Endothelial cell of umbilical vein (primary cell): ENCODE results near the gene NLRP3. TPM values are rescaled to one million over a fixed set of nuclear protein-coding genes. Genes with fewer than 3 reads are reported as not detected.

Source experiments
- BruUV-seq: library from RNA; stranded (reverse); fragments of 400-500 nt; replicated peaks from 2 replicates; lab custom pipeline; 2021; lab: Mats Ljungman, UMichigan
- CTCF ChIA-PET: fragments of 300-600, 350-600 bp; sonication (Branson Sonifier 250); formaldehyde crosslinking; loops from one replicate; lab custom pipeline; 2021; ENCODE audit warnings: antibody characterized with exemption, inconsistent platforms; lab: Charles Lee
- POLR2A ChIA-PET: fragments of 300-600, 350-600 bp; sonication (Branson Sonifier 250); formaldehyde crosslinking; loops from one replicate; lab custom pipeline; 2021; ENCODE audit warnings: antibody characterized with exemption, inconsistent platforms; lab: Charles Lee
- DNase-seq: peaks from one replicate; pipeline ENCODE4 v3.0.0-alpha.2; 2011; ENCODE audit warnings: low read depth, low spot score
- FAIRE-seq: peaks from 2 replicates; lab custom pipeline; 2011; peaks lifted over from hg19 to GRCh38; lab: Jason Lieb, UNC
- H2AFZ ChIP-seq: 2 replicates; pipeline ENCODE4 v1.6.0; 2012; ENCODE audit warnings: low read depth, low read length, control low read depth, inconsistent platforms
- H3K27ac ChIP-seq: 2 replicates; pipeline ENCODE4 v1.5.1; 2011; ENCODE audit warnings: low read depth, mild to moderate bottlenecking, control low read depth, low read length, moderate library complexity; ENCODE audit not compliant: insufficient read depth
- H3K27me3 ChIP-seq, 2 experiments: 2 replicates each; pipeline versions ENCODE4 v1.6.0 to v1.6.1; 2011; ENCODE audit warnings: low read length in 2 of 2, mixed read lengths in 1 of 2; ENCODE audit not compliant: control insufficient read depth in 2 of 2, insufficient read depth in 2 of 2
- H3K36me3 ChIP-seq, 2 experiments: 2 replicates in 1 of 2; 3 replicates in 1 of 2; pipeline ENCODE4 v1.5.1; 2011; ENCODE audit warnings: low read length in 2 of 2, mild to moderate bottlenecking in 1 of 2, moderate library complexity in 1 of 2; ENCODE audit not compliant: control insufficient read depth in 2 of 2, insufficient read depth in 2 of 2; ENCODE audit errors: extremely low read depth in 1 of 2
- H3K4me1 ChIP-seq: 3 replicates; pipeline ENCODE4 v1.5.1; 2011; ENCODE audit warnings: mild to moderate bottlenecking, low read length; ENCODE audit not compliant: control insufficient read depth, insufficient read depth; ENCODE audit errors: extremely low read depth
- H3K4me2 ChIP-seq: 2 replicates; pipeline ENCODE4 v1.6.1; 2011; ENCODE audit warnings: low read length, control low read depth, mixed read lengths; ENCODE audit not compliant: insufficient read depth
- H3K4me3 ChIP-seq, 3 experiments: fragments of 200-600 bp in 1 of 3; sonication (generic), shearing (Covaris generic) in 1 of 3; replicated peaks in 1 of 3; 2 replicates each; pipeline ENCODE4 v1.5.1; 2011 to 2016; ENCODE audit warnings: control low read depth in 3 of 3, low read length in 3 of 3, mild to moderate bottlenecking in 2 of 3, inconsistent platforms in 1 of 3, low read depth in 1 of 3, moderate library complexity in 1 of 3; ENCODE audit not compliant: insufficient read depth in 1 of 3
- H3K79me2 ChIP-seq: 2 replicates; pipeline ENCODE4 v1.6.0; 2012; ENCODE audit warnings: low read length, inconsistent platforms; ENCODE audit not compliant: control insufficient read depth, insufficient read depth
- H3K9ac ChIP-seq: replicated peaks from 2 replicates; pipeline ENCODE3; 2011; ENCODE audit warnings: low read length, control low read depth; ENCODE audit not compliant: insufficient read depth; ENCODE audit errors: extremely low read depth
- H3K9me1 ChIP-seq: replicated peaks from 3 replicates; pipeline ENCODE4 v1.6.0; 2011; ENCODE audit warnings: mild to moderate bottlenecking, low read length; ENCODE audit not compliant: control insufficient read depth, insufficient read depth; ENCODE audit errors: extremely low read depth
- H3K9me3 ChIP-seq: replicated peaks from 2 replicates; pipeline ENCODE4 v1.5.1; 2012; ENCODE audit warnings: low read length, inconsistent platforms; ENCODE audit not compliant: control insufficient read depth, insufficient read depth
- H4K20me1 ChIP-seq: replicated peaks from 2 replicates; pipeline ENCODE3; 2011; ENCODE audit warnings: mild to moderate bottlenecking, low read length; ENCODE audit not compliant: control insufficient read depth, insufficient read depth; ENCODE audit errors: extremely low read depth
- CTCF ChIP-seq, 2 donors: IDR thresholded peaks; 1 replicate in 1 of 2; 2 replicates in 1 of 2; pipeline ENCODE4 v1.5.1; 2011; ENCODE audit warnings: low read length in 2 of 2, mild to moderate bottlenecking in 2 of 2, moderate library complexity in 2 of 2, control low read depth in 1 of 2, inconsistent platforms in 1 of 2, low read depth in 1 of 2; ENCODE audit not compliant: insufficient read depth in 1 of 2; ENCODE audit errors: extremely low read depth in 1 of 2
- EZH2 ChIP-seq: IDR thresholded peaks from 2 replicates; pipeline ENCODE4 v1.6.1; 2012; ENCODE audit warnings: borderline replicate concordance, low read depth, mild to moderate bottlenecking, moderate library complexity, low read length, inconsistent platforms; ENCODE audit not compliant: severe bottlenecking
- FOS ChIP-seq: IDR thresholded peaks from 2 replicates; pipeline ENCODE4 v1.6.1; 2011; ENCODE audit warnings: mild to moderate bottlenecking, low read length, moderate library complexity, borderline replicate concordance; ENCODE audit not compliant: insufficient read depth
- GATA2 ChIP-seq: IDR thresholded peaks from 2 replicates; pipeline ENCODE4 v1.7.0; 2011; ENCODE audit warnings: low read depth, mild to moderate bottlenecking, moderate library complexity, mixed read lengths, low read length; ENCODE audit not compliant: insufficient read length, insufficient read depth
- JUN ChIP-seq: IDR thresholded peaks from 2 replicates; pipeline ENCODE4 v1.6.1; 2011; ENCODE audit warnings: borderline replicate concordance, low read depth; ENCODE audit not compliant: insufficient read length, insufficient read depth
- MYC ChIP-seq: IDR thresholded peaks from one replicate; pipeline ENCODE4 v1.6.1; 2011; ENCODE audit warnings: mild to moderate bottlenecking, low read depth, low read length
- POLR2A ChIP-seq: IDR thresholded peaks from 2 replicates; pipeline ENCODE4 v1.6.1; 2012; ENCODE audit warnings: low read depth, mild to moderate bottlenecking, control low read depth, low read length
- POLR2AphosphoS5 ChIP-seq: IDR thresholded peaks from 2 replicates; pipeline ENCODE4 v1.6.1; 2012; ENCODE audit warnings: low read depth, mild to moderate bottlenecking, control low read depth, low read length, moderate library complexity; ENCODE audit not compliant: insufficient read depth
- dilution Hi-C: fragments of 300-500 bp; cut with MboI; formaldehyde crosslinking; loops from one replicate; pipeline ENCODE4 v1.15.0; 2019; ENCODE audit warnings: low sequenced_read_pairs; ENCODE audit not compliant: extremely low pct_ligation_motif_present
- intact Hi-C: fragments of 100-400 bp; cut with micrococcal nuclease; formaldehyde crosslinking; loops from one replicate; pipeline ENCODE4 v1.10.0; 2022
- polyA plus RNA-seq, 4 experiments: library from polyadenylated mRNA; depleted of rRNA in 3 of 4; stranded (reverse) in 3 of 4; unstranded in 1 of 4; fragments of >200 nt; gene quantifications; 2 replicates each; pipeline versions ENCODE4 v1.2.1 to v1.2.3, GENCODE V29; 2011 to 2012; ENCODE audit warnings: missing spikeins in 1 of 4
- total RNA-seq: library from RNA; stranded (reverse); gene quantifications from 2 replicates; pipeline ENCODE4 v1.2.3, GENCODE V29; 2021
- TF ChIP-seq, protein P1 (sequence below): IDR thresholded peaks from 2 replicates; pipeline ENCODE4 v1.6.1; 2011; ENCODE audit not compliant: insufficient read depth, insufficient read length

The NLRP3 gene
- total and polyA plus RNA-seq, 2 donors (not counting 3 experiments of a cell fraction or from before 2014, with no cell fraction given), result 0.24 to 0.29 TPM

GRCh38 chr1:247435759-247436147, 19.8 kb downstream of the NLRP3 start:
- no TSS peak for BruUV-seq
- no peak overlapping the region for H3K4me2 ChIP-seq
- no peaks in the 10 kb centered on the region for H3K9me1 ChIP-seq
- no peaks in the 10 kb centered on the region for H3K27me3 ChIP-seq
- no peaks in the 10 kb centered on the region for H4K20me1 ChIP-seq
- FAIRE-seq, result no peak
- no peak overlapping the region for H3K27ac ChIP-seq
- intact Hi-C loops, result no loop called here
- H3K9ac ChIP-seq, result no peak overlapping the region
- ChIA-PET POLR2A (no interaction called here), CTCF (no interaction called here)
- H3K36me3 ChIP-seq, result no peaks in the 10 kb centered on the region
- no peak overlapping the region for H3K4me3 ChIP-seq
- H2AFZ ChIP-seq, result no peak overlapping the region
- TF ChIP-seq GATA2 (no peak), CTCF (IDR thresholded peaks at IDR 0.05; ENCODE audit: extremely low read depth in 1 of 2, insufficient read depth in 1 of 2, low read depth in 1 of 2, low read length in 2 of 2) (no peak), FOS (no peak), POLR2AphosphoS5 (no peak), POLR2A (no peak), EZH2 (no peak), JUN (no peak), MYC (no peak)
- TF ChIP-seq, protein P1, sequence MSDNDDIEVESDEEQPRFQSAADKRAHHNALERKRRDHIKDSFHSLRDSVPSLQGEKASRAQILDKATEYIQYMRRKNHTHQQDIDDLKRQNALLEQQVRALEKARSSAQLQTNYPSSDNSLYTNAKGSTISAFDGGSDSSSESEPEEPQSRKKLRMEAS, result no peak
- H3K4me1 ChIP-seq, result no peaks in the 10 kb centered on the region
- DNase-seq, result no peak
- dilution Hi-C loops, result no loop called here
- no peaks in the 10 kb centered on the region for H3K9me3 ChIP-seq
- H3K79me2 ChIP-seq, result no peaks in the 10 kb centered on the region
